ENCODE measurements around the gene RNF217. TPM values are rescaled to one million over a fixed set of nuclear protein-coding genes. Genes with fewer than 3 reads are reported as not detected.

Gene RNF217
- polyA plus RNA-seq, 1 donor (not counting 4 experiments of a cell fraction or from before 2014, with no cell fraction given) = 44.0 TPM

- no peak overlapping the region for H3K4me3 ChIP-seq (ENCODE audit: control insufficient read depth in 2 of 3, extremely low read depth in 1 of 3, insufficient read depth in 2 of 3, low read depth in 1 of 3, low read length in 3 of 3)
- peaks cover 22% of the 10 kb centered on the region for H3K4me1 ChIP-seq (ENCODE audit: control insufficient read depth, extremely low read depth, insufficient read depth, low read length)
- peaks cover 85% of the 10 kb centered on the region for H3K79me2 ChIP-seq (ENCODE audit: control insufficient read depth, insufficient read depth, low read length)
- H3K9ac ChIP-seq (ENCODE audit: control insufficient read depth, extremely low read depth, insufficient read depth, low read length) = no peak overlapping the region
- no peak for DNase-seq (ENCODE audit: low read depth, low spot score)
- H2AFZ ChIP-seq (ENCODE audit: control insufficient read depth, low read length) = no peak overlapping the region
- peaks cover 18 to 29% of the 10 kb centered on the region in 2 experiments for H3K36me3 ChIP-seq (ENCODE audit: control insufficient read depth in 2 of 2, extremely low read depth in 1 of 2, insufficient read depth in 2 of 2, low read length in 2 of 2)
- dilution Hi-C loops (cut with MboI; ENCODE audit: extremely low pct_ligation_motif_present, low sequenced_read_pairs) = no loop called here
- no peaks in the 10 kb centered on the region for H3K27me3 ChIP-seq (ENCODE audit: control insufficient read depth, extremely low read depth, insufficient read depth, low read length)
- no peak overlapping the region for H3K27ac ChIP-seq (ENCODE audit: control insufficient read depth, insufficient read depth, low read length)
- H4K20me1 ChIP-seq (ENCODE audit: control insufficient read depth, extremely low read depth, insufficient read depth, low read length) = no peaks in the 10 kb centered on the region
- no peak for FAIRE-seq
- no peak for TF ChIP-seq CTCF (optimal IDR thresholded peaks at IDR 0.05 in 1 of 3, IDR thresholded peaks at IDR 0.05 in 1 of 3, conservative IDR thresholded peaks at IDR 0.05 in 1 of 3; ENCODE audit: extremely low read depth in 1 of 3, insufficient read depth in 2 of 3, low read length in 3 of 3)
- TF ChIP-seq EZH2 (IDR thresholded peaks at IDR 0.05; ENCODE audit: low read length) = no peak
- no peak overlapping the region for H3K4me2 ChIP-seq (ENCODE audit: control insufficient read depth, extremely low read depth, insufficient read depth, low read depth, low read length)
- no peaks in the 10 kb centered on the region for H3K9me1 ChIP-seq (ENCODE audit: control insufficient read depth, extremely low read depth, insufficient read depth, low read length)
- H3K9me3 ChIP-seq (ENCODE audit: control insufficient read depth, low read depth, low read length) = peaks cover 7% of the 10 kb centered on the region
Measured at GRCh38 chr6:124973780-124974179, 11.5 kb downstream of the RNF217 start.

DNA sequence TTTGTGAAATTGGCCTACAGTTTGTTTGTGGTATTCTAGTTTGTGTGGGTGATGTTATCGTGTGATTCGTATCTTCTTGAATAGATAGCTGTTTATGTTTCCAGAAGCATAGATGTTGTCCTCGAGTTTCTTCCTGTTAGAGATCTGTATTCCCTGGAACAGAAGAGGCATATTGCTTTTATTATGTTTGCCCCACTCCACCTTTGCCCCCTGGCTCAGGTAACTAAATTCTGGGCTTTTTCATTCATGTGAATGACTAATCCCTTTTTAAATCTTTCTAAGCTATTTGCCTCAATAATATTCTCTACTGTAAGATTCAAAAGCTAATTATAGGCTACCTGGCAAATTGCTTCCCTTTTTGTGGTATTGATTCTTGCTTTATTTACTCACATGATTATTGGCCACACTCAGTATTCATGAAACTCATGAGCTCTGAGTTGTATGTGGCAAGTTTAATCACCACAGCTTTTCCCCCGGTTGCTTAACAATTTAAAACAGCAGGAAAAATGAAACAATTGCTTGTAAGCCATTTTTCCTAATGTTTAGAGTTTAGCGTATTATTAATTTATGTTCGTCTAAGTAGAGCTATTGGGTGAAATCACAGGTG is 12.6 kb downstream of the RNF217 start:
- no peak overlapping the region for H3K27ac ChIP-seq (ENCODE audit: control insufficient read depth, insufficient read depth, low read length)
- H3K27me3 ChIP-seq (ENCODE audit: control insufficient read depth, extremely low read depth, insufficient read depth, low read length) = no peaks in the 10 kb centered on the region
- peaks cover 18% of the 10 kb centered on the region for H3K4me1 ChIP-seq (ENCODE audit: control insufficient read depth, extremely low read depth, insufficient read depth, low read length)
- H4K20me1 ChIP-seq (ENCODE audit: control insufficient read depth, extremely low read depth, insufficient read depth, low read length) = no peaks in the 10 kb centered on the region
- H2AFZ ChIP-seq (ENCODE audit: control insufficient read depth, low read length) = no peak overlapping the region
- H3K9me3 ChIP-seq (ENCODE audit: control insufficient read depth, low read depth, low read length) = peaks cover 10% of the 10 kb centered on the region
- no peak for TF ChIP-seq EZH2 (IDR thresholded peaks at IDR 0.05; ENCODE audit: low read length)
- no peak for TF ChIP-seq CTCF (optimal IDR thresholded peaks at IDR 0.05 in 1 of 3, IDR thresholded peaks at IDR 0.05 in 1 of 3, conservative IDR thresholded peaks at IDR 0.05 in 1 of 3; ENCODE audit: extremely low read depth in 1 of 3, insufficient read depth in 2 of 3, low read length in 3 of 3)
- DNase-seq (ENCODE audit: low read depth, low spot score) = no peak
- dilution Hi-C loops (cut with MboI; ENCODE audit: extremely low pct_ligation_motif_present, low sequenced_read_pairs) = no loop called here
- H3K4me2 ChIP-seq (ENCODE audit: control insufficient read depth, extremely low read depth, insufficient read depth, low read depth, low read length) = no peak overlapping the region
- no peak overlapping the region for H3K9ac ChIP-seq (ENCODE audit: control insufficient read depth, extremely low read depth, insufficient read depth, low read length)
- peaks cover 87% of the 10 kb centered on the region for H3K79me2 ChIP-seq (ENCODE audit: control insufficient read depth, insufficient read depth, low read length)
- no peak overlapping the region for H3K4me3 ChIP-seq (ENCODE audit: control insufficient read depth in 2 of 3, extremely low read depth in 1 of 3, insufficient read depth in 2 of 3, low read depth in 1 of 3, low read length in 3 of 3)
- H3K36me3 ChIP-seq (ENCODE audit: control insufficient read depth in 2 of 2, extremely low read depth in 1 of 2, insufficient read depth in 2 of 2, low read length in 2 of 2) = peaks cover 19 to 37% of the 10 kb centered on the region in 2 experiments
- no peak for FAIRE-seq
- no peaks in the 10 kb centered on the region for H3K9me1 ChIP-seq (ENCODE audit: control insufficient read depth, extremely low read depth, insufficient read depth, low read length)
